IPS-15b (cell line): Measurements from ENCODE around the gene TYROBP.
A peak's percentile ranks its signal among the peaks of the same experiment; 100 is the strongest.

Source experiments
- H3K27me3 ChIP-seq: one replicate; pipeline ENCODE4 v1.6.1; 2013; ENCODE audit warnings: low read length; ENCODE audit not compliant: control insufficient read depth, insufficient read depth
- H3K36me3 ChIP-seq: one replicate; pipeline ENCODE4 v1.6.1; 2013; ENCODE audit warnings: low read length; ENCODE audit not compliant: control insufficient read depth, insufficient read depth
- H3K4me1 ChIP-seq: one replicate; pipeline ENCODE4 v1.6.1; 2013; ENCODE audit warnings: mild to moderate bottlenecking, low read length; ENCODE audit not compliant: control insufficient read depth, insufficient read depth
- H3K4me3 ChIP-seq: one replicate; pipeline ENCODE4 v1.5.1; 2013; ENCODE audit warnings: low read depth, low read length
- H3K9ac ChIP-seq: one replicate; pipeline ENCODE4 v1.6.1; 2013; ENCODE audit warnings: low read depth, mild to moderate bottlenecking, low read length
- H3K9me3 ChIP-seq: one replicate; pipeline ENCODE4 v1.6.1; 2013; ENCODE audit warnings: mild to moderate bottlenecking, low read length; ENCODE audit not compliant: control insufficient read depth, insufficient read depth

Gene TYROBP

GRCh38 chr19:35904311-35905068 is 3.6 kb downstream of the TYROBP start:
- Histone ChIP-seq H3K27me3 (peaks cover 3% of the 10 kb centered on the region), H3K4me1 (peaks cover 12% of the 10 kb centered on the region), H3K4me3 (no peak overlapping the region), H3K9me3 (no peaks in the 10 kb centered on the region), H3K36me3 (peaks cover 4% of the 10 kb centered on the region), H3K9ac (no peak overlapping the region)

- H3K9me3 ChIP-seq: no peaks in the 10 kb centered on the region
- peaks cover 12% of the 10 kb centered on the region for H3K4me1 ChIP-seq
- H3K9ac ChIP-seq: no peak overlapping the region
- H3K4me3 ChIP-seq: peak overlapping the region; percentile 66
- peaks cover 3% of the 10 kb centered on the region for H3K27me3 ChIP-seq
- peaks cover 4% of the 10 kb centered on the region for H3K36me3 ChIP-seq
These were observed 4.4 kb downstream of the TYROBP start for GRCh38 chr19:35903550-35904179.

GRCh38 chr19:35902870-35903475 is 5.1 kb downstream of the TYROBP start:
- Histone ChIP-seq H3K27me3 (peaks cover 3% of the 10 kb centered on the region), H3K4me3 (peak overlapping the region; percentile 66), H3K9ac (no peak overlapping the region), H3K4me1 (peaks cover 12% of the 10 kb centered on the region), H3K9me3 (no peaks in the 10 kb centered on the region), H3K36me3 (peaks cover 5% of the 10 kb centered on the region)

DNA sequence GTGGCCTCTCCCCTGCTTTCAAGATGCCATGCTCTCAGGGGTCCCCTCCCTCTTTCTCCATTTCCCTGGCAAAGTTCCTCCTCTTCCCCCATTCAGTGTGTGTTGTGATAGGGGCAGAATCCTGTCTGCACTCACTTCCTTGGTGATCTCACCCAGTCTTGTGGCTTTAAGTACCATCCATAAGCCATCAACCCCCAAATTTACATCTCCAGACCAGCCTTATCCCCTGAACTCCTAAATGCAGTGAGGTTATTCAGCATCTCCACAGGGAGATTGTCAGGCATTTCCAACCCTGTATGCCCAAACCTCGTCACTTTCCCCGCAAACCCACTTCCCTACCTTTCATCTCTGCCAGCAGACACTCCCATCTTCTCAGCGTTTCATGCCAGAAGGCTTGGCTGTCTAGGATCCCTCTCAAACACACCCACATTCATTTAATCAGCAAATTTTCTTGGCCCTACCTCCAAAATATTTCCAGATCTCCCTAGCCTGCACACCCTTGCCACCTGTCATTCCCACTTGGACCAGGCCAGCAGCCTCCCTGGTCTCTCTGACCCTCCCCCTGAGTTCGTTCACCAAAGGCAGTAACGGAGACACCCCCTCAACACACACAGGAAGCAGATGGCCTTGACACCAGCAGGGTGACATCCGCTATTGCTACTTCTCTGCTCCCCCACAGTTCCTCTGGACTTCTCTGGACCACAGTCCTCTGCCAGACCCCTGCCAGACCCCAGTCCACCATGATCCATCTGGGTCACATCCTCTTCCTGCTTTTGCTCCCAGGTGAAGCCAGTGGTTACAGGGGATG is 6.0 kb downstream of the TYROBP start, which contains the start of gene HCST:
HCST (plus strand) TSS at position 676 of the 808 bp plus-strand sequence; CDS start at position 741, 65 bp downstream.
- H3K9ac ChIP-seq: no peak within 1 kb of the TSS
- H3K4me3 ChIP-seq: peak within 1 kb of the TSS; percentile 66
- peaks cover 8% of the 10 kb centered on the region for H3K4me1 ChIP-seq
- no peaks in the 10 kb centered on the region for H3K9me3 ChIP-seq
- H3K27me3 ChIP-seq: peaks cover 3% of the 10 kb centered on the region
- peaks cover 11% of the 10 kb centered on the region for H3K36me3 ChIP-seq

GRCh38 chr19:35901055-35901644 is 6.9 kb downstream of the TYROBP start:
- no peak overlapping the region for H3K9ac ChIP-seq
- H3K9me3 ChIP-seq: no peaks in the 10 kb centered on the region
- peaks cover 3% of the 10 kb centered on the region for H3K27me3 ChIP-seq
- peaks cover 19% of the 10 kb centered on the region for H3K36me3 ChIP-seq
- peaks cover 5% of the 10 kb centered on the region for H3K4me1 ChIP-seq
- H3K4me3 ChIP-seq: peak overlapping the region; percentile 91

DNA sequence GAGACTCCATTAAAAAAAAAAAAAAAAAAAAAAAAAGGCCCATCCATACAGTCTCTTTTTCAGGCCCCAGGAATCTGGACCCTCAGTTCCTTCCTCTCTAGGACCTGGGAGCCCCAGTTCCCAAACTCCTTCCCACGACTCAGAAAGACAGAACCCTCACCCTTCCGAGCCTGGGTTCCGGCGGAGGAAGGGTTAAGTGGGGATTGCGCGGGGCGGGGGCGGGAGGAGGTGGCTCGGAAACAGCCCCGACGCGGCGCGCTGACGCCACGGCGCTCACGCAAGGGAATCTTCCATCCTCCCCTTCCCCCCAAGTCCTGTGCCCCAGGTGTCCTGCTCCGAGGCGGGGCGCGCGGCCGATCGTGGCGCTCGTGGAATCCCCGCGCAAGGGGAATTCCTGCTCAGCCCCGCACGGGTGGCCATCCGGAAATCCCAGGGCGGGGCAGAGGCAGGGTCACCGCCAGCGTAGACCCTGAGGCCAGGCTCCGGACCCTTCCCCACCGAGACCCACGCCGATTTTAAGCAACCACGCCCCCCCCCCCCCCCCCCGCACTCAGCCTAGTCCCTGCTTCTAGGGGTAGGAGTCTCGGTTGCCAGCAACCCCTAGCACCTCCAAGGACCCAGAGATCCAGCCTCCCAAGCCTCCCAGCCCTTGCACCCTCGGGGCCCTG is 8.4 kb downstream of the TYROBP start:
- peaks cover 5% of the 10 kb centered on the region for H3K4me1 ChIP-seq
- H3K9ac ChIP-seq: peak overlapping the region; percentile 88
- H3K27me3 ChIP-seq: peaks cover 3% of the 10 kb centered on the region
- H3K36me3 ChIP-seq: peaks cover 24% of the 10 kb centered on the region
- peak overlapping the region; percentile 91 for H3K4me3 ChIP-seq
- no peaks in the 10 kb centered on the region for H3K9me3 ChIP-seq

DNA sequence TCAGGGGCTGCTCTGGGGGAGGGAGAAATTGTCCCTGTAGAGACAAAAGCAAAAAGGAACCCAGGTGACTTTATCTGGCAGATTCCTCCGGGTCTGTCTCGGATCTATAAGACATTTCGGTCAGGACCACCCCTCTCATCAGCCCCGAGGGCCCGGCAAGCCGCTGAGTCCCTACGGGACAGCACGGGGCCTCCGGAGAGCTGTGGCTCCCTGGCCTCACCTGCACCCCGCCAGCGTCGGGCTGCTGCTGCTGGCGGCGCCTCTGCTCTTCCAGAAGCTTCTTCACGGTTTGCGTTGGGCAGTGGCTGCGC is 9.6 kb downstream of the TYROBP start:
- H3K4me3 ChIP-seq: peak overlapping the region; percentile 91
- peak overlapping the region; percentile 47 for H3K9ac ChIP-seq
- H3K9me3 ChIP-seq: no peaks in the 10 kb centered on the region
- peaks cover 27% of the 10 kb centered on the region for H3K36me3 ChIP-seq
- H3K27me3 ChIP-seq: peaks cover 3% of the 10 kb centered on the region
- peaks cover 5% of the 10 kb centered on the region for H3K4me1 ChIP-seq

DNA sequence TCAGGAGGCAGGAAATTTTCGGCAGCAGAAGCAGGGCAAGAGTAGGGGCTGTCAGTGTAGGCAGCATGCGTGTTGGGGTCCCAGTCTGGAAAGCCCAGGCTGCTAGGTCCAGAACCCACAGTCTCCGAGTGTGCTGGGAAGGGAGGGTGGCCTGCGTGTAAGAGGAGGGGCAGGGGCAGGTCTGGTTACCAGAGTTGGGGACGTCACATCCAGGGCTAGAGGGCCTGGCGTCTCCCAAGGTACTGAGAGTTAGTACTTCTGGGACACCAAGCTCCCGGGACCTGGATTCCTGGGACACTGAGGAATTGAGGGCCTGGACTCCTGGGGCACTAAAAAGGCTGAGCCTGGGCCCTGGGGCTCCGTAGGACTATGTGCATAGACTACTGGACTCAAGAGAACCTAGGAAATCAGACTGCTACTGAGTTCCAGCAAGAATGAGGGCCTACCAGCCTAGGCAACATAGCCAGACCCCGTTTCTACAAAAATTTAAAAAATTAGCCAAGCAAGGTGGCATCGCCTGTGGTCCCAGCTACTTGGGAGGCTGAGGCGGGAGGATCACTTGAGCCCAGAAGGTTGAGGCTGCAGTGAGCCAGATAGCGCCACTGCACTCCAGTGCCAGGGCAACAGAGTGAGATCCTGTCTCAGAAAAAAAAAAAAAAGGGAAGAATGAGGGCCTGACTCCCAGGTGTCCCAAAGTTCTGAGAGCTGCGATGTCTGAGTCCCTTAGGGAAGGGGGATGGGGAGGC is 10.2 kb downstream of the TYROBP start:
- no peak overlapping the region for H3K4me3 ChIP-seq
- no peaks in the 10 kb centered on the region for H3K9me3 ChIP-seq
- peaks cover 5% of the 10 kb centered on the region for H3K4me1 ChIP-seq
- H3K9ac ChIP-seq: no peak overlapping the region
- peaks cover 3% of the 10 kb centered on the region for H3K27me3 ChIP-seq
- peaks cover 27% of the 10 kb centered on the region for H3K36me3 ChIP-seq

DNA sequence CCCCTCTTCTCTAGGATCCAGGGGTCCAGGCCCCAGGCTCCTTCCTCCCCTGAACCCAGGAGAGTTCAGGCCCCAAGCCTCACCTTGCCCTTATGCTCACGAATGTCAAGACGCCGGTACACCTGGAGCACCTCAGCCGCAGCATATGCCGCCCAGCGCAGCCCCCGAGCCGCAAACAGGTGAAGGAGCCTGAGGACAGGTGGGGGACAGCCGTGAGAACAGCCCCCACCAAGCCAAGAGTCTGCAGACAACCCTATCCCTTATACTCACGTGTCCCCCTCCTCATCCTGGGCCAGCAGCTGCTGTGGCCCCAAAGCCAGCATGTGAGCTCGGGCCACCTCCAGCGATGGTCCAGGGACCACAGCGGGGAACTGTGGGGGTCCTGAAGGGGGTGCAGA is 11.5 kb downstream of the TYROBP start:
- Histone ChIP-seq H3K9ac (no peak overlapping the region), H3K36me3 (peaks cover 30% of the 10 kb centered on the region), H3K4me1 (no peaks in the 10 kb centered on the region), H3K9me3 (no peaks in the 10 kb centered on the region), H3K27me3 (no peaks in the 10 kb centered on the region), H3K4me3 (no peak overlapping the region)

DNA sequence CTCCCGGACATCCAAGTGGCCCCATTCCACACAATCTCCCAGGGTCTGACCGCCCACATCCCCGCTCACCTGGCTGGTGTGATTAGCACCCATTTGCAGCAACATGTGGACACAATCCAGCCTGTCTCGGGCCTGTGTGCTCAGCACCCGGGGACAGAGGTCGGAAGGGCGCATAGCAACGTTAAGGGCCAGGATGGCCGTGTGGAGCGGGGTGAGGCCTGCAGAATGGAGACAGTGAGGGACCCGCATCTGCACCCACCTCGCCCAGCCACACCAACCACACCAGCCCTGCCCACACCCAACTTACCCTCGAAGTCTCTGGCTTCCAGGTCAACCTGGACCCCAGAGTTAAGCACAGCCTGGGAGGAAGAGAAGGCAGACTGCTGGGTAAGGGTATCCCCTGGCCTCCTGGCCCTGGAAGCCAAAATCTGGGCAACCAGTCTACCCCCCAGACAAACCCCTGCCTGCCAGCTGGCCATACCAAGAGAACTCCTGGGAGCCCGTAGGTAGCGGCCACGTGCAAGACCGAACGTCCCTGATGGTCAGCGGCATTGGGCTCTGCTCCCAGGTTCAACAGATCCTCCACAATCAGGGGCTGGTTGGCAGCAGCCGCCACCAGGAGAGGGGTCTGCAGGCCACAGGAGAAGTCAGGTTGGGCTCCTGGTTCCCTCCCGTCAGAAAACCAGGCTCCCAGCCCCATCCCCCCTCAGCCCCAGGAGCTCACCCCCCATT is 12.0 kb downstream of the TYROBP start:
- H3K4me3 ChIP-seq: no peak overlapping the region
- H3K9ac ChIP-seq: no peak overlapping the region
- H3K9me3 ChIP-seq: no peaks in the 10 kb centered on the region
- no peaks in the 10 kb centered on the region for H3K4me1 ChIP-seq
- peaks cover 31% of the 10 kb centered on the region for H3K36me3 ChIP-seq
- H3K27me3 ChIP-seq: no peaks in the 10 kb centered on the region
